ENCODE results near the gene DBNL. TPM values are rescaled to one million over a fixed set of nuclear protein-coding genes. Genes with fewer than 3 reads are reported as not detected.

DBNL gene
- polyA plus RNA-seq, 2 donors = 157 to 215 TPM

DNA sequence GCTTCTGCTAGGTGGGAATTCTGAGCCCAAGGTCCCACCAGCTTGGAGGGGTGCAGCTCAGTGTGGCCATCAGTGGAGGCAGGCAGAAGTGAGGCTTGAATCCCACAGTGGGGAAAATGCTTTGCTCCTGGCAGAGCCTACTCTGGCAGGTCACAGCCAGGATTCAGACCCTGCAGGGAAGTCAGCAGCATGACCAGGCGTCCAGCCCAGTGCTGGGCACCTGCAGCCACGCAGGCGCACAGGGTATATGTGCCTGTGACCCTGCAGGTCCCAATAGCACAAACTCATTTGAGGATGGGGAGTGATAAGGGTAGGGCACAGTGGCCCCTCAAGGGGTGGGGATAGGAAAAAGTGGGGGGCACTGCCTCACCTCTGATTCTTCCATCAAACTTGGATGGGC, 51.3 kb downstream of the DBNL start:
- Histone ChIP-seq H3K27ac (ENCODE audit: low read depth in 2 of 2, low read length in 1 of 2) (no peak overlapping the region), H3K9me3 (ENCODE audit: control insufficient read depth in 2 of 2, insufficient read depth in 1 of 2, low read depth in 1 of 2, low read length in 1 of 2) (no peaks in the 10 kb centered on the region), H3K27me3 (ENCODE audit: control insufficient read depth in 1 of 2, insufficient read depth in 2 of 2, low read length in 2 of 2) (no peaks in the 10 kb centered on the region), H3K4me1 (ENCODE audit: control insufficient read depth in 2 of 2, insufficient read depth in 2 of 2, low read length in 1 of 2) (peaks cover 0 to 2% of the 10 kb centered on the region in 2 donors), H3K36me3 (ENCODE audit: control insufficient read depth in 2 of 2, insufficient read depth in 2 of 2, low read length in 1 of 2) (no peaks in the 10 kb centered on the region), H3K4me3 (ENCODE audit: low read depth in 1 of 2, low read length in 2 of 2) (no peak overlapping the region)
- 88 to 94% methylated on average over 3 of the region's 3 CpGs for WGBS, 2 donors

- WGBS, 2 donors = 82 to 83% methylated on average over 8 of the region's 8 CpGs
- Histone ChIP-seq H3K27me3 (ENCODE audit: control insufficient read depth in 1 of 2, insufficient read depth in 2 of 2, low read length in 2 of 2) (no peaks in the 10 kb centered on the region), H3K4me3 (ENCODE audit: low read depth in 1 of 2, low read length in 2 of 2) (no peak overlapping the region), H3K4me1 (ENCODE audit: control insufficient read depth in 2 of 2, insufficient read depth in 2 of 2, low read length in 1 of 2) (peaks cover 0 to 2% of the 10 kb centered on the region in 2 donors), H3K27ac (ENCODE audit: low read depth in 2 of 2, low read length in 1 of 2) (no peak overlapping the region), H3K9me3 (ENCODE audit: control insufficient read depth in 2 of 2, insufficient read depth in 1 of 2, low read depth in 1 of 2, low read length in 1 of 2) (no peaks in the 10 kb centered on the region), H3K36me3 (ENCODE audit: control insufficient read depth in 2 of 2, insufficient read depth in 2 of 2, low read length in 1 of 2) (no peaks in the 10 kb centered on the region)
These were observed 51.9 kb downstream of the DBNL start for GRCh38 chr7:44096326-44096881.

- Histone ChIP-seq H3K9me3 (ENCODE audit: control insufficient read depth in 2 of 2, insufficient read depth in 1 of 2, low read depth in 1 of 2, low read length in 1 of 2) (no peaks in the 10 kb centered on the region), H3K4me1 (ENCODE audit: control insufficient read depth in 2 of 2, insufficient read depth in 2 of 2, low read length in 1 of 2) (peaks cover 2 to 4% of the 10 kb centered on the region in 2 donors), H3K27me3 (ENCODE audit: control insufficient read depth in 1 of 2, insufficient read depth in 2 of 2, low read length in 2 of 2) (no peaks in the 10 kb centered on the region), H3K4me3 (ENCODE audit: low read depth in 1 of 2, low read length in 2 of 2) (no peak overlapping the region), H3K27ac (ENCODE audit: low read depth in 2 of 2, low read length in 1 of 2) (no peak overlapping the region), H3K36me3 (ENCODE audit: control insufficient read depth in 2 of 2, insufficient read depth in 2 of 2, low read length in 1 of 2) (no peaks in the 10 kb centered on the region)
- 78 to 80% methylated on average over 9 of the region's 9 CpGs for WGBS, 2 donors
These were observed 52.8 kb downstream of the DBNL start for GRCh38 chr7:44097064-44097932.

DNA sequence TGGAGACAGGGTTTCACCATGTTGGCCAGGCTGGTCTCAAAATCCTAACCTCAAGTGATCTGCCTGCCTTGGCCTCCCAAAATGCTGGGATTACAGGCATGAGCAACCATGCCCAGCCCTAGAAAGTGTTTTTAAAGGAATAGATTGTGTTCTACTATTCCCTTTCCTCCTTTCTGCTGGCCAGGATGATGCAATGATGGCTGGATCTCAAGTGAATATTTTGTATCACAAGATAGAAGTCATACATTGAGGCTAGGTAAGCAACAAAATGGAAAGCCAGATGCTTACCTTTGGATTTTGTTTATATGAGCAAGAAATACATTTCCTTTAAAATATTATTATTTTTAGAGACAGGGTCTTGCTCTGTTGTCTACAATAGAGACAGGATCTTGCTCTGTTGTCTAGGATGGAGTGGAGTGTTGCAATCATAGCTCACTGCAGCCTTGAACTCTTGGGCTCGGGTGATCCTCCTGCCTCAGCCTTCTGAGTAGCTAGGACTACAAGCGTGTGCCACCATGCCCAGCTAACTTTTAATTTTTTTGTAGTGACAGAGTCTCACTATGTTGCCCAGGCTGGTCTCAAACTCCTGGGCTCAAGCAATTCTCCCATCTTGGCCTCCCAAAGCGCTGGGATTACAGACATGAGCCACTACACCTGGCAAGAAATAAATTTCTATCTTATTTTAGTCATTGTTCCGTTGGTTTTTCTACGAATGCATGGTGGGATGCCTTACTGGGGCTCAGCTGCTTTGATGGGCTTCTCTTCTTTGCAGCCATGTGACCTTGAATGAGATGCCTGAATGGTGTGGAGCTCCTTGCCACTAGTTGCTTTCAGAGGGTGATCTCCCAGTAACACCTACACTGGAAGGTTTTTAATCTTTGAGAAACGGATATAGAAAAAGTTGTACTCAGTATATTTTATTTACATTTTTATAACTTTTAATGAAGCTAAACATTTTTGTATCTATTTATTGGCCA, 53.9 kb downstream of the DBNL start:
- no peaks in the 10 kb centered on the region for H3K9me3 ChIP-seq (ENCODE audit: control insufficient read depth in 2 of 2, insufficient read depth in 1 of 2, low read depth in 1 of 2, low read length in 1 of 2)
- H3K27ac ChIP-seq (ENCODE audit: low read depth in 2 of 2, low read length in 1 of 2) = no peak overlapping the region
- WGBS, 2 donors = 91 to 92% methylated on average over 6 of the region's 6 CpGs
- no peak overlapping the region for H3K4me3 ChIP-seq (ENCODE audit: low read depth in 1 of 2, low read length in 2 of 2)
- no peaks in the 10 kb centered on the region for H3K36me3 ChIP-seq (ENCODE audit: control insufficient read depth in 2 of 2, insufficient read depth in 2 of 2, low read length in 1 of 2)
- no peaks in the 10 kb centered on the region for H3K27me3 ChIP-seq (ENCODE audit: control insufficient read depth in 1 of 2, insufficient read depth in 2 of 2, low read length in 2 of 2)
- peaks cover 7 to 12% of the 10 kb centered on the region in 2 donors for H3K4me1 ChIP-seq (ENCODE audit: control insufficient read depth in 2 of 2, insufficient read depth in 2 of 2, low read length in 1 of 2)

- no peak overlapping the region for H3K27ac ChIP-seq (ENCODE audit: low read depth in 2 of 2, low read length in 1 of 2)
These were observed 55.2 kb downstream of the DBNL start for GRCh38 chr7:44099669-44100068.

GRCh38 chr7:44100458-44101302, 56.2 kb downstream of the DBNL start:
- Histone ChIP-seq H3K36me3 (ENCODE audit: control insufficient read depth in 2 of 2, insufficient read depth in 2 of 2, low read length in 1 of 2) (no peaks in the 10 kb centered on the region), H3K9me3 (ENCODE audit: control insufficient read depth in 2 of 2, insufficient read depth in 1 of 2, low read depth in 1 of 2, low read length in 1 of 2) (no peaks in the 10 kb centered on the region), H3K27me3 (ENCODE audit: control insufficient read depth in 1 of 2, insufficient read depth in 2 of 2, low read length in 2 of 2) (no peaks in the 10 kb centered on the region), H3K4me3 (ENCODE audit: low read depth in 1 of 2, low read length in 2 of 2) (no peak overlapping the region), H3K27ac (ENCODE audit: low read depth in 2 of 2, low read length in 1 of 2) (peak overlapping the region; percentile 52 to 56), H3K4me1 (ENCODE audit: control insufficient read depth in 2 of 2, insufficient read depth in 2 of 2, low read length in 1 of 2) (peaks cover 6 to 17% of the 10 kb centered on the region in 2 donors)
- WGBS, 2 donors = 62 to 65% methylated on average over 8 to 10 of the region's 10 CpGs

More at GRCh38 chr7:44099669-44100068, 55.2 kb downstream of the DBNL start:
- H3K9me3 ChIP-seq (ENCODE audit: control insufficient read depth in 2 of 2, insufficient read depth in 1 of 2, low read depth in 1 of 2, low read length in 1 of 2) = no peaks in the 10 kb centered on the region
- peaks cover 7 to 12% of the 10 kb centered on the region in 2 donors for H3K4me1 ChIP-seq (ENCODE audit: control insufficient read depth in 2 of 2, insufficient read depth in 2 of 2, low read length in 1 of 2)
- no peaks in the 10 kb centered on the region for H3K36me3 ChIP-seq (ENCODE audit: control insufficient read depth in 2 of 2, insufficient read depth in 2 of 2, low read length in 1 of 2)
- 62 to 68% methylated on average over 4 of the region's 4 CpGs for WGBS, 2 donors
- no peak overlapping the region for H3K4me3 ChIP-seq (ENCODE audit: low read depth in 1 of 2, low read length in 2 of 2)
- no peaks in the 10 kb centered on the region for H3K27me3 ChIP-seq (ENCODE audit: control insufficient read depth in 1 of 2, insufficient read depth in 2 of 2, low read length in 2 of 2)

DNA sequence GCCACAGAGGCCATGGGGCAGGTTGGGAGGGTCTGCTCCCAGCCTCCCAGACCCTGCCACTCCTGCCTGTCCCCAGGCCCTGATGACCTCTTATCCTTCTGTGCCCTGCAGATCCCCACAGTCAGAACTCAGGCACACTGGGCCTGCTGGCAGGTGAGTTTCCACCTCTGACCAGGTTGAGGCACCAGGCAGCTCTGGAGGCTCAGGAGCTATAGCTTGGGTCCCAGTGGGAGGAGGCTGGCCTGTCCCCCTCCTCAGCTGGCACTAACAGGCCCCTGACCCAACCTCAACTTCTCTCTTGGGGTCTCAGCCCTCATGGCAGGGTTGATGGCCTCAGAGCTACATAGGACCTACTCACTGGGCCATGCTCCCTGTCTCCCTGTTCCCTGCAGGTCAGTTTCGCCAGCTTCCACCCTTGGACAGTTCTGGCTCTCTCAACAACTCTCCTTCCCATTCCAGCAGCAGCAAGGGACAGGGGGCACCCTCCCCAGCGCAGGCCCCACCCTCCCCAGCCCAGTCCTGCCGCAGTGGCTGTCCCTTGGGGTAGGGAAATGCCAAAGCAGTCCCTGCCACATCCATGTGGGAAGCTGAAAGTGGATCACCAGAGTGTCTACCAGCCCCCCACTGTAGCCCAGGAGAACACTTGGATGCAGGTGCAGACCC, 56.9 kb downstream of the DBNL start:
- Histone ChIP-seq H3K4me1 (ENCODE audit: control insufficient read depth in 2 of 2, insufficient read depth in 2 of 2, low read length in 1 of 2) (peaks cover 6 to 19% of the 10 kb centered on the region in 2 donors), H3K27me3 (ENCODE audit: control insufficient read depth in 1 of 2, insufficient read depth in 2 of 2, low read length in 2 of 2) (no peaks in the 10 kb centered on the region), H3K36me3 (ENCODE audit: control insufficient read depth in 2 of 2, insufficient read depth in 2 of 2, low read length in 1 of 2) (no peaks in the 10 kb centered on the region), H3K4me3 (ENCODE audit: low read depth in 1 of 2, low read length in 2 of 2) (no peak overlapping the region), H3K27ac (ENCODE audit: low read depth in 2 of 2, low read length in 1 of 2) (peak overlapping the region; percentile 52 to 65), H3K9me3 (ENCODE audit: control insufficient read depth in 2 of 2, insufficient read depth in 1 of 2, low read depth in 1 of 2, low read length in 1 of 2) (no peaks in the 10 kb centered on the region)
- WGBS, 2 donors = 87 to 93% methylated on average over 3 of the region's 3 CpGs

- H3K27me3 ChIP-seq (ENCODE audit: control insufficient read depth in 1 of 2, insufficient read depth in 2 of 2, low read length in 2 of 2) = no peaks in the 10 kb centered on the region
- no peaks in the 10 kb centered on the region for H3K9me3 ChIP-seq (ENCODE audit: control insufficient read depth in 2 of 2, insufficient read depth in 1 of 2, low read depth in 1 of 2, low read length in 1 of 2)
- peak overlapping the region; percentile 22 to 69 for H3K27ac ChIP-seq (ENCODE audit: low read depth in 2 of 2, low read length in 1 of 2)
- no peak overlapping the region for H3K4me3 ChIP-seq (ENCODE audit: low read depth in 1 of 2, low read length in 2 of 2)
- WGBS, 2 donors = 52 to 65% methylated on average over 14 of the region's 14 CpGs
- H3K4me1 ChIP-seq (ENCODE audit: control insufficient read depth in 2 of 2, insufficient read depth in 2 of 2, low read length in 1 of 2) = peaks cover 11 to 19% of the 10 kb centered on the region in 2 donors
- no peaks in the 10 kb centered on the region for H3K36me3 ChIP-seq (ENCODE audit: control insufficient read depth in 2 of 2, insufficient read depth in 2 of 2, low read length in 1 of 2)
These were observed 57.7 kb downstream of the DBNL start for GRCh38 chr7:44101966-44102845.
